Natural killer cell (primary cell): ENCODE measurements around the gene CDH13. TPM values are rescaled to one million over a fixed set of nuclear protein-coding genes. Genes with fewer than 3 reads are reported as not detected.

Source experiments
- ATAC-seq, 3 donors: fragments of 150-1000 bp in 2 of 3; fragments of 200-7000 bp in 1 of 3; cut with Tn5 transposase; 1 replicate in 1 of 3; 2 replicates in 2 of 3; pipeline ENCODE4 v1.10.0; 2021; ENCODE audit warnings: mild to moderate bottlenecking in 2 of 3, moderate library complexity in 2 of 3
- DNase-seq, 2 donors: peaks; one replicate each; pipeline versions ENCODE4 v3.0.0 to v3.0.0-alpha.2; 2013 to 2021; ENCODE audit warnings: mixed read lengths in 1 of 2
- H3K27ac ChIP-seq: one replicate; pipeline ENCODE4 v1.5.1; 2013; ENCODE audit warnings: mild to moderate bottlenecking, low read length
- H3K27me3 ChIP-seq: one replicate; pipeline ENCODE4 v1.6.1; 2013; ENCODE audit warnings: low read length; ENCODE audit not compliant: control insufficient read depth, insufficient read depth
- H3K36me3 ChIP-seq: one replicate; pipeline ENCODE4 v1.6.1; 2013; ENCODE audit warnings: low read length; ENCODE audit not compliant: control insufficient read depth, insufficient read depth
- H3K4me1 ChIP-seq: one replicate; pipeline ENCODE4 v1.6.1; 2013; ENCODE audit warnings: low read length; ENCODE audit not compliant: control insufficient read depth, insufficient read depth
- H3K4me3 ChIP-seq: one replicate; pipeline ENCODE4 v1.5.1; 2013; ENCODE audit warnings: low read length
- H3K9me3 ChIP-seq: one replicate; pipeline ENCODE4 v1.6.1; 2013; ENCODE audit warnings: low read length; ENCODE audit not compliant: control insufficient read depth, insufficient read depth
- H3K27ac Mint-ChIP-seq, 2 donors: one replicate each; pipeline ENCODE4 v1.8.0; 2022; ENCODE audit warnings: mild to moderate bottlenecking in 2 of 2, mixed read lengths in 2 of 2, moderate library complexity in 1 of 2
- H3K27me3 Mint-ChIP-seq, 2 donors: one replicate each; pipeline ENCODE4 v1.8.0; 2022; ENCODE audit warnings: low read depth in 2 of 2, mixed read lengths in 2 of 2
- H3K36me3 Mint-ChIP-seq: one replicate; pipeline ENCODE4 v1.8.0; 2022; ENCODE audit warnings: mixed read lengths
- H3K4me1 Mint-ChIP-seq, 2 donors: one replicate each; pipeline ENCODE4 v1.8.0; 2022; ENCODE audit warnings: mixed read lengths in 2 of 2
- H3K4me3 Mint-ChIP-seq: one replicate; pipeline ENCODE4 v1.8.0; 2022; ENCODE audit warnings: mild to moderate bottlenecking, moderate library complexity, mixed read lengths
- H3K9me3 Mint-ChIP-seq, 2 donors: one replicate each; pipeline ENCODE4 v1.8.0; 2022; ENCODE audit warnings: mixed read lengths in 2 of 2
- CTCF ChIP-seq: fragments of 200-600 bp; IDR thresholded peaks from one replicate; pipeline ENCODE4 v1.8.0; 2022; ENCODE audit warnings: antibody characterized with exemption
- WGBS: methylation state at CpG from one replicate; pipeline ENCODE4 v1.1.7; 2013; ENCODE audit warnings: missing lambda C conversion rate; ENCODE audit not compliant: insufficient coverage; 5-methylcytosine and 5-hydroxymethylcytosine counted together
- intact Hi-C: fragments of 100-400 bp; cut with micrococcal nuclease; formaldehyde crosslinking; loops from one replicate; pipeline ENCODE4 v1.14.2; 2022
- total RNA-seq, 4 donors: library from RNA; stranded (reverse); fragments of 120-200 nt in 1 of 4; gene quantifications; one replicate each; pipeline versions ENCODE4 v1.2.3 to v1.2.4, GENCODE V29; 2013 to 2022

CDH13 gene
- total RNA-seq, 3 donors from 2014 or later (not counting 1 experiment from before 2014, with no cell fraction given), result not detected

- no peaks in the 10 kb centered on the region for H3K36me3 ChIP-seq
- Mint-ChIP-seq H3K36me3 (no peaks in the 10 kb centered on the region), H3K4me1 (no peaks in the 10 kb centered on the region), H3K27me3 (peaks cover 0 to 5% of the 10 kb centered on the region in 2 donors), H3K27ac (no peak overlapping the region), H3K9me3 (peaks cover 0 to 2% of the 10 kb centered on the region in 2 donors), H3K4me3 (no peak overlapping the region)
- H3K4me3 ChIP-seq, result no peak overlapping the region
- intact Hi-C loops, result no loop called here
- no peaks in the 10 kb centered on the region for H3K9me3 ChIP-seq
- TF ChIP-seq CTCF, result no peak
- ATAC-seq (no peak), DNase-seq (no peak)
- H3K27ac ChIP-seq, result no peak overlapping the region
- H3K27me3 ChIP-seq, result no peaks in the 10 kb centered on the region
- 91% methylated on average over 4 of the region's 4 CpGs for WGBS
- H3K4me1 ChIP-seq, result no peaks in the 10 kb centered on the region
Observed at GRCh38 chr16:83698964-83699363, 1072.2 kb downstream of the CDH13 start.

- Histone ChIP-seq H3K4me1 (no peaks in the 10 kb centered on the region), H3K27me3 (no peaks in the 10 kb centered on the region), H3K9me3 (no peaks in the 10 kb centered on the region), H3K36me3 (no peaks in the 10 kb centered on the region), H3K27ac (no peak overlapping the region), H3K4me3 (no peak overlapping the region)
- ATAC-seq (no peak), DNase-seq (no peak)
- H3K4me3 Mint-ChIP-seq, result no peak overlapping the region
- no peak for TF ChIP-seq CTCF
- intact Hi-C loops, result no loop called here
- peaks cover 0 to 5% of the 10 kb centered on the region in 2 donors for H3K27me3 Mint-ChIP-seq
- no peak overlapping the region for H3K27ac Mint-ChIP-seq
- peaks cover 0 to 2% of the 10 kb centered on the region in 2 donors for H3K9me3 Mint-ChIP-seq
- no peaks in the 10 kb centered on the region for H3K4me1 Mint-ChIP-seq
- 69% methylated on average over 4 of the region's 4 CpGs for WGBS
- H3K36me3 Mint-ChIP-seq, result no peaks in the 10 kb centered on the region
Observed at GRCh38 chr16:83699817-83700216, 1073.0 kb downstream of the CDH13 start.

GRCh38 chr16:83700918-83701317 lies 1074.1 kb downstream of the CDH13 start:
- Mint-ChIP-seq H3K4me1 (no peaks in the 10 kb centered on the region), H3K4me3 (no peak overlapping the region), H3K27me3 (peaks cover 0 to 5% of the 10 kb centered on the region in 2 donors), H3K36me3 (no peaks in the 10 kb centered on the region), H3K27ac (no peak overlapping the region), H3K9me3 (peaks cover 0 to 2% of the 10 kb centered on the region in 2 donors)
- Histone ChIP-seq H3K4me1 (no peaks in the 10 kb centered on the region), H3K36me3 (no peaks in the 10 kb centered on the region), H3K27me3 (no peaks in the 10 kb centered on the region), H3K27ac (no peak overlapping the region), H3K9me3 (no peaks in the 10 kb centered on the region), H3K4me3 (no peak overlapping the region)
- intact Hi-C loops, result no loop called here
- TF ChIP-seq CTCF, result no peak
- DNase-seq, result no peak
- ATAC-seq, result no peak
- 80% methylated on average over 7 of the region's 7 CpGs for WGBS

GRCh38 chr16:83701494-83701893 lies 1074.7 kb downstream of the CDH13 start:
- H3K27me3 ChIP-seq, result no peaks in the 10 kb centered on the region
- intact Hi-C loops, result no loop called here
- H3K9me3 ChIP-seq, result no peaks in the 10 kb centered on the region
- no peaks in the 10 kb centered on the region for H3K36me3 Mint-ChIP-seq
- no peak overlapping the region for H3K4me3 Mint-ChIP-seq
- H3K27ac Mint-ChIP-seq, result no peak overlapping the region
- H3K36me3 ChIP-seq, result no peaks in the 10 kb centered on the region
- H3K4me3 ChIP-seq, result no peak overlapping the region
- H3K27me3 Mint-ChIP-seq, result peaks cover 0 to 5% of the 10 kb centered on the region in 2 donors
- no peak overlapping the region for H3K27ac ChIP-seq
- peaks cover 0 to 2% of the 10 kb centered on the region in 2 donors for H3K9me3 Mint-ChIP-seq
- no peak for ATAC-seq
- no peak for DNase-seq
- H3K4me1 ChIP-seq, result no peaks in the 10 kb centered on the region
- TF ChIP-seq CTCF, result no peak
- H3K4me1 Mint-ChIP-seq, result no peaks in the 10 kb centered on the region
- 35% methylated on average over 9 of the region's 9 CpGs for WGBS
